ENCODE measurements around the gene LRRK1. TPM values are rescaled to one million over a fixed set of nuclear protein-coding genes. Genes with fewer than 3 reads are reported as not detected.
A peak's percentile ranks its signal among the peaks of the same experiment; 100 is the strongest.

The LRRK1 gene
- total RNA-seq, 1 donor = 18.0 TPM

DNA sequence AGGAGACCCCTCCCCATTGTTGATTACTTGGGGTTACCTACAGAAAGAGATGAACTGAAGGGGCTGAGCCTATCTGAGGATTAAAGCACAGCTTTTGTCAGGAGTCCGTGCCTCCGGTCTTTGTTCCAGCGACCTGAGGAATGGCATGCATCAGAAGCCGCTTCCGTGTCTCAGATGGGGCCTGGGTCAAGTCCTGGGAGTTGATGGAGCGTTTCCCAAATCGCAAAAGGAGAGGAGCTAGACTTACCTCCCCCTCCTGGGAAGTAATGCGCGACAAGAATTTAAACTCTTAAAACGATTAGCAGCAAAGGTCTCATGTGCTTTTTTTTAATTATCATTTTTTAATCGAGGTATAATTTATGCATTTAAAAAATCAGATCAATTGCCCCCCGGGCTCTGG lies 40.5 kb upstream of the LRRK1 start:
- peak overlapping the region; percentile 71 for H3K4me3 ChIP-seq (ENCODE audit: low read depth, low read length)
- no peak for DNase-seq (ENCODE audit: low read depth)
- TF ChIP-seq CTCF (IDR thresholded peaks at IDR 0.05; ENCODE audit: insufficient read depth, low read length) = no peak

DNA sequence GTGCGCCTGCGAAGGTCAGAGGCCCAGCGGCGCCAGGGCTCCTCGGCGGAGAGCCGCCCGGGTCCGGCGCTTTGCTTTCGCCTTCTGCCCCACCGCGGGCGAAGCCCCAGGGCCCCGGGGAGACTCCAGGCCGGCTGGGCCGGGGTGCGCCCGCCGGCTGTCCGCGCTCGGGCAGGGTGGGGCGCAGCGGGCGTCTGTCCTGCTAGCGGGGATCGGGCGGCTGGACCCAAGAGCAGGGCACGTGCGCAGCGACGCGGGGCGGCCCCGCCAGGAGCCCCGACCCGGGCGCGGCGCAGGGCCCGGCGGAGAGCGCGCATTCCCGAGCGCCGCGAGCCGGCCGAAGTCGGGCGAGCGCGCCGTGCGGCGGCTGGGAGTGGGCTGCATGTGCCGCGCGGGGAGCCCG lies 40.1 kb upstream of the LRRK1 start:
- no peak for TF ChIP-seq CTCF (IDR thresholded peaks at IDR 0.05; ENCODE audit: insufficient read depth, low read length)
- DNase-seq (ENCODE audit: low read depth) = no peak
- peak overlapping the region; percentile 71 for H3K4me3 ChIP-seq (ENCODE audit: low read depth, low read length)

DNA sequence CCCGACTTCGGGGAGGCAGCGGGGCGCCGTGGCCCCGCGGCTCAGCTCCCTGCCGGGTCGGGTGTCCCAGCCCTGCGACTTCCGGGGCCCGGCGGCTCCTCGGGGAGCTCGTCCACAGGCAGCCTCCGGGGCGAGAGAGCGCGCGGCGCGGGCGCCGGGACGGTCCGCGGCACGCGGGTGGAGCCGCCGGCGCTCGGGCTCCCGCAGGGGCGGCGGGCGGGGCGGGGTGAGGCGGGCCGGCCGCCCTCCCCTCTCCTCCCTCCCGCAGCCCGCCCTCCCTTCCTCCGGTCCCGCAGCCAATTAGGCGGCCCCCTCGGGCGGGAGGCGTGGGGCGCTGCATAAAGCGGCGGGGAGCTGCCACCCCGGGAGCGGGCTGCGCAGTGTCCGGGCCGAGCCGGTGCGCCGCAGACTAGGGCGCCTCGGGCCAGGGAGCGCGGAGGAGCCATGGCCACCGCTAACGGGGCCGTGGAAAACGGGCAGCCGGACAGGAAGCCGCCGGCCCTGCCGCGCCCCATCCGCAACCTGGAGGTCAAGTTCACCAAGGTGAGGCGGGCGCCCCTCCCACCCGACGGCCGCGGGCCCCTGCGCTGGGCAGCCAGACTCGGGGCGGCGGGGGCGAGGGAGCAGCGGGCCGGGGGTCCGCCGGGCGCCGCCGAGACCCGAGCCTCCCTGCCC lies 39.6 kb upstream of the LRRK1 start, which contains the start of gene ALDH1A3:
TSS of gene ALDH1A3 (plus strand) at position 368 of the 675 bp plus-strand sequence. CDS start at position 445, 77 bp downstream.
- DNase-seq (ENCODE audit: low read depth) = peak; percentile 57
- no peak for TF ChIP-seq CTCF (IDR thresholded peaks at IDR 0.05; ENCODE audit: insufficient read depth, low read length)
- peak within 1 kb of the TSS; percentile 71 for H3K4me3 ChIP-seq (ENCODE audit: low read depth, low read length)

GRCh38 chr15:100880139-100880896 lies 38.8 kb upstream of the LRRK1 start:
- peak; percentile 35 for DNase-seq (ENCODE audit: low read depth)
- no peak for TF ChIP-seq CTCF (IDR thresholded peaks at IDR 0.05; ENCODE audit: insufficient read depth, low read length)
- H3K4me3 ChIP-seq (ENCODE audit: low read depth, low read length) = peak overlapping the region; percentile 71

GRCh38 chr15:100880897-100881242 lies 38.3 kb upstream of the LRRK1 start:
- no peak for TF ChIP-seq CTCF (IDR thresholded peaks at IDR 0.05; ENCODE audit: insufficient read depth, low read length)
- DNase-seq (ENCODE audit: low read depth) = no peak
- peak overlapping the region; percentile 71 for H3K4me3 ChIP-seq (ENCODE audit: low read depth, low read length)

DNA sequence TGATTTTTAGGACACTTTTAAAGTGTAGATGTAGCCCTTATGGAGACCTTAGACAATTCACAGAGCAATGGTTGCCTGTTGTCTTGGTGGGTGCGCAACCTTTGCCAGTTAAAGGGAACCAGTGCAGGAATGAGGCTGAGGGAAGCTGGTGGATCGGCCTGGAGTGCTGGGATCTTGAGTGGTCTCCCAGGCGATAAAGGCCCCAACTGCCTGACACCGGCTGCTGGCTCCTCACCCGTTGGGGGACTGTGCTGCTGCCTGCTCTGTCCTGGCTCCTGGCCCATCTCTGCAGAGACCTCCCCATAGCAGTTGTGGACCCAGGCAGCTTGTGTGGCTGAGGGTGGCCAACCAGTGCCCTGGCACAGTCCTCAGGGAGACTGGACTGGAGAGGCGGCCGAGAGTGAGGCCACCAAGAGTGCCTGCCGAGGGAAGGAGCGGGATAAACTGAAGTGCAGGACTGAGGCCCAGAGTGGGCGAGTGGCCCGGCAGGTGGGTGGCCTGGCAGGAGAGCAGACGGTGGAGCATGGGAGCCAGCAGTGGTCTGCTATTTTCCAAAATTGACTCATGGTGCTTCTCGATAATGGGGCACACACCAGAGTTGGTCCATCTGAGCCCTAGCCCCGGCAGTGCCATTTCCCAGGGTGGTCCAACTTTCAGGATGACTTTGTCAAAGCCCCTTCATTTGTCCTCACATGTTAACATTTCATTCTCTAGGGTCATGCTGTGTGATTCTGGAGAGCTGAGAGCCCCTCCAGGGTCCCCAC lies 37.4 kb upstream of the LRRK1 start:
- DNase-seq (ENCODE audit: low read depth) = no peak
- no peak for TF ChIP-seq CTCF (IDR thresholded peaks at IDR 0.05; ENCODE audit: insufficient read depth, low read length)
- H3K4me3 ChIP-seq (ENCODE audit: low read depth, low read length) = peak overlapping the region; percentile 36

Data from fibroblast of the aortic adventitia (primary cell).